DND-41 (cell line): Measurements from ENCODE around the gene GIPC2.

Experiments
- ATAC-seq: fragments of 200-7000 bp; cut with Tn5 transposase; 3 replicates; pipeline ENCODE4 v1.9.1; 2021; ENCODE audit warnings: low read depth; ENCODE audit not compliant: insufficient read depth
- DNase-seq: peaks from one replicate; pipeline ENCODE4 v3.0.0-alpha.2; 2020
- H2AFZ ChIP-seq: 2 replicates; pipeline ENCODE4 v1.6.0; 2012; ENCODE audit warnings: low read depth, low read length
- H3K27ac ChIP-seq: 2 replicates; pipeline ENCODE4 v1.5.1; 2012; ENCODE audit warnings: low read length, inconsistent platforms
- H3K27me3 ChIP-seq: fragments of 200-600 bp; sonication (generic); 2 replicates; pipeline ENCODE4 v1.6.0; 2012; ENCODE audit warnings: low read length, mild to moderate bottlenecking, inconsistent platforms; ENCODE audit not compliant: insufficient read depth, poor library complexity
- H3K36me3 ChIP-seq: 2 replicates; pipeline ENCODE4 v1.5.1; 2012; ENCODE audit warnings: low read length, inconsistent platforms; ENCODE audit not compliant: insufficient read depth
- H3K4me1 ChIP-seq: 2 replicates; pipeline ENCODE4 v1.5.1; 2012; ENCODE audit warnings: mild to moderate bottlenecking, low read length; ENCODE audit not compliant: insufficient read depth
- H3K4me2 ChIP-seq: 2 replicates; pipeline ENCODE4 v1.6.0; 2012; ENCODE audit warnings: mild to moderate bottlenecking, moderate library complexity, low read length, inconsistent platforms; ENCODE audit not compliant: insufficient read depth
- H3K4me3 ChIP-seq, 2 experiments: fragments of 200-600 bp in 1 of 2; shearing (Covaris generic) in 1 of 2; 2 replicates each; pipeline ENCODE4 v1.5.1; 2012 to 2016; ENCODE audit warnings: inconsistent platforms in 2 of 2, low read length in 2 of 2, mild to moderate bottlenecking in 2 of 2, low read depth in 1 of 2, moderate library complexity in 1 of 2
- H3K79me2 ChIP-seq: 2 replicates; pipeline ENCODE4 v1.6.0; 2012; ENCODE audit warnings: low read length, inconsistent platforms; ENCODE audit not compliant: insufficient read depth
- H3K9ac ChIP-seq: 2 replicates; pipeline ENCODE4 v1.6.0; 2012; ENCODE audit warnings: low read depth, mild to moderate bottlenecking, inconsistent platforms, low read length, moderate library complexity
- H3K9me3 ChIP-seq: 2 replicates; pipeline ENCODE4 v1.5.1; 2012; ENCODE audit warnings: low read length, moderate library complexity, mild to moderate bottlenecking, inconsistent platforms; ENCODE audit not compliant: insufficient read depth, severe bottlenecking
- H4K20me1 ChIP-seq: 2 replicates; pipeline ENCODE4 v1.6.0; 2012; ENCODE audit warnings: low read length; ENCODE audit not compliant: insufficient read depth
- CTCF ChIP-seq: IDR thresholded peaks from 2 replicates; pipeline ENCODE4 v1.5.1; 2012; ENCODE audit warnings: borderline replicate concordance, low read length, moderate library complexity, mild to moderate bottlenecking; ENCODE audit not compliant: poor library complexity, severe bottlenecking; ENCODE audit errors: extremely low read depth
- EZH2 ChIP-seq: IDR thresholded peaks from 3 replicates; pipeline ENCODE4 v1.6.1; 2012; ENCODE audit warnings: borderline replicate concordance, low read depth, mild to moderate bottlenecking, moderate library complexity, low read length, inconsistent platforms; ENCODE audit not compliant: severe bottlenecking

Gene GIPC2

GRCh38 chr1:78122389-78122788, 76.6 kb downstream of the GIPC2 start:
- TF ChIP-seq CTCF (no peak), EZH2 (no peak)
- H3K27ac ChIP-seq = no peak overlapping the region
- DNase-seq (no peak), ATAC-seq (no peak)
- no peaks in the 10 kb centered on the region for H4K20me1 ChIP-seq
- H3K36me3 ChIP-seq = no peaks in the 10 kb centered on the region
- H2AFZ ChIP-seq = no peak overlapping the region
- H3K9ac ChIP-seq = no peak overlapping the region
- no peak overlapping the region for H3K4me2 ChIP-seq
- H3K27me3 ChIP-seq = peaks cover 4% of the 10 kb centered on the region
- no peaks in the 10 kb centered on the region for H3K9me3 ChIP-seq
- H3K79me2 ChIP-seq = no peaks in the 10 kb centered on the region
- H3K4me3 ChIP-seq = no peak overlapping the region
- no peaks in the 10 kb centered on the region for H3K4me1 ChIP-seq

GRCh38 chr1:78126506-78126905, 80.7 kb downstream of the GIPC2 start:
- H3K79me2 ChIP-seq = no peaks in the 10 kb centered on the region
- no peaks in the 10 kb centered on the region for H3K9me3 ChIP-seq
- no peak for TF ChIP-seq CTCF
- TF ChIP-seq EZH2 = no peak
- no peaks in the 10 kb centered on the region for H4K20me1 ChIP-seq
- no peak for DNase-seq
- ATAC-seq = no peak
- H3K27ac ChIP-seq = no peak overlapping the region
- H3K4me1 ChIP-seq = no peaks in the 10 kb centered on the region
- H3K4me3 ChIP-seq = no peak overlapping the region
- H3K4me2 ChIP-seq = no peak overlapping the region
- no peak overlapping the region for H3K9ac ChIP-seq
- no peaks in the 10 kb centered on the region for H3K36me3 ChIP-seq
- no peak overlapping the region; the same call in 1 of the 2 replicates for H2AFZ ChIP-seq
- H3K27me3 ChIP-seq = peaks cover 2% of the 10 kb centered on the region

- Histone ChIP-seq H3K9ac (no peak overlapping the region), H3K4me1 (no peaks in the 10 kb centered on the region), H2AFZ (no peak overlapping the region), H3K79me2 (no peaks in the 10 kb centered on the region), H3K9me3 (no peaks in the 10 kb centered on the region), H4K20me1 (no peaks in the 10 kb centered on the region), H3K27me3 (peaks cover 13% of the 10 kb centered on the region), H3K4me3 (no peak overlapping the region), H3K4me2 (no peak overlapping the region), H3K36me3 (no peaks in the 10 kb centered on the region), H3K27ac (no peak overlapping the region)
- TF ChIP-seq CTCF = no peak
- TF ChIP-seq EZH2 = no peak
- ATAC-seq (no peak; the same call in 2 of the 3 replicates), DNase-seq (no peak)
Observed at GRCh38 chr1:78132174-78132947, 86.6 kb downstream of the GIPC2 start.

GRCh38 chr1:78132948-78133322, 87.2 kb downstream of the GIPC2 start:
- TF ChIP-seq EZH2 (no peak), CTCF (no peak)
- Histone ChIP-seq H3K4me1 (no peaks in the 10 kb centered on the region), H3K27ac (no peak overlapping the region), H3K79me2 (no peaks in the 10 kb centered on the region), H3K27me3 (peaks cover 13% of the 10 kb centered on the region), H3K9ac (no peak overlapping the region), H3K4me3 (no peak overlapping the region), H3K4me2 (no peak overlapping the region), H2AFZ (no peak overlapping the region), H3K36me3 (no peaks in the 10 kb centered on the region), H3K9me3 (no peaks in the 10 kb centered on the region), H4K20me1 (no peaks in the 10 kb centered on the region)
- no peak for DNase-seq
- no peak for ATAC-seq
